Endothelial cell (in vitro differentiated cells): ENCODE results near the gene CNTROB. TPM values are rescaled to one million over a fixed set of nuclear protein-coding genes. Genes with fewer than 3 reads are reported as not detected.

Experiments used
- DNase-seq: peaks from one replicate; pipeline ENCODE4 v3.0.0; 2021; ENCODE audit warnings: low spot score
- H3K27ac Mint-ChIP-seq: one replicate; pipeline ENCODE4 v1.8.0; 2021; ENCODE audit warnings: mixed read lengths, inconsistent platforms; ENCODE audit not compliant: unreplicated experiment
- H3K27me3 Mint-ChIP-seq: one replicate; pipeline ENCODE4 v1.8.0; 2021; ENCODE audit warnings: mild to moderate bottlenecking, moderate library complexity, mixed read lengths, inconsistent platforms; ENCODE audit not compliant: unreplicated experiment
- H3K36me3 Mint-ChIP-seq: one replicate; pipeline ENCODE4 v1.8.0; 2021; ENCODE audit warnings: mild to moderate bottlenecking, low read depth, mixed read lengths, inconsistent platforms; ENCODE audit not compliant: unreplicated experiment
- H3K4me1 Mint-ChIP-seq: one replicate; pipeline ENCODE4 v1.8.0; 2021; ENCODE audit warnings: mild to moderate bottlenecking, mixed read lengths, inconsistent platforms; ENCODE audit not compliant: unreplicated experiment
- H3K4me3 Mint-ChIP-seq: one replicate; pipeline ENCODE4 v1.8.0; 2021; ENCODE audit warnings: mild to moderate bottlenecking, mixed read lengths, inconsistent platforms; ENCODE audit not compliant: unreplicated experiment
- H3K9me3 Mint-ChIP-seq: one replicate; pipeline ENCODE4 v1.8.0; 2021; ENCODE audit warnings: mixed read lengths, inconsistent platforms; ENCODE audit not compliant: unreplicated experiment
- CTCF ChIP-seq: fragments of 200-600 bp; sonication (generic); IDR thresholded peaks from one replicate; pipeline ENCODE4 v1.5.0; 2021; ENCODE audit warnings: antibody characterized with exemption; ENCODE audit not compliant: unreplicated experiment
- total RNA-seq: library from RNA; stranded (reverse); fragmentation: NEBNext Ultra II Directional; extraction: Animal tissue kit (Norgen Biotek cat#: 25700); gene quantifications from one replicate; pipeline ENCODE4 v1.2.1, GENCODE V29; 2021; ENCODE audit not compliant: unreplicated experiment

The CNTROB gene
- total RNA-seq, 1 donor from 2014 or later, result 32.6 TPM

DNA sequence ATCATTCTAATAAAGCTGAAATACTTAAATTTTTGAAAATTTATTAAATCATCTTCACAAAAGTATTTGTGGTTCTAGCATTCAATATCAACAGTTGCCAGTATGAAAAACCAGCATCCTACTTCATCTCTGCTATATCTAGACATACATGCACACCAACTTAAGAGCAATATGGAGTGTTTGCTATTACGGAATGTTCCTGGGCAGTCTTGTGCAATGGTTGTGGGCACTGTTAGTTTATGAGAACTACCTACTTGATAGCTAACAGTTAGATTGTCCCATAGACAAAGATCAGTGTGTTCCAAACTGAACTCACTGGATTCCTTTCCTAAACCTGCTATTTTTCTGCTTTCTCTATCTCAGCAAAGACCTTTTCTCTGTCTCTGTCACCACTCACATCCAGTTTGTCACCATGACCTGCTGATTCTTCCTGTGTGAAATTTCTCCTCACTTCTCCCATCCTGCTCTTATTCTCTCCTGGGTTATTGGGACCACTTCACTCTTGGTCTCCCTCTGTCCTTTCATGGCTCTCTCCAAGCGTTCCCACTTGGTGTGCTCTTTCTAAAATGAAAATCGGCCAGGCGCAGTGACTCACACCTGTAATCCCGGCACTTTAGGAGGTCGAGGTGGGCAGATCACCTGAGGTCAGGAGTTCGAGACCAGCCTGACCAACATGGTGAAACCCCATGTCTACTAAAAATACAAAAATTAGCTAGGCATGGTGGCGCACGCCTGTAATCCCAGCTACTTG is 27.7 kb downstream of the CNTROB start:
- peaks cover 8% of the 10 kb centered on the region for H3K4me1 Mint-ChIP-seq
- DNase-seq, result no peak
- no peak for TF ChIP-seq CTCF
- no peaks in the 10 kb centered on the region for H3K9me3 Mint-ChIP-seq
- H3K27me3 Mint-ChIP-seq, result peaks cover 3% of the 10 kb centered on the region
- no peak overlapping the region for H3K27ac Mint-ChIP-seq
- H3K4me3 Mint-ChIP-seq, result no peak overlapping the region
- H3K36me3 Mint-ChIP-seq, result no peaks in the 10 kb centered on the region

GRCh38 chr17:7961421-7961820 is 29.4 kb downstream of the CNTROB start:
- Mint-ChIP-seq H3K4me1 (peaks cover 8% of the 10 kb centered on the region), H3K36me3 (no peaks in the 10 kb centered on the region), H3K9me3 (no peaks in the 10 kb centered on the region), H3K27me3 (peaks cover 3% of the 10 kb centered on the region), H3K4me3 (no peak overlapping the region), H3K27ac (no peak overlapping the region)
- no peak for TF ChIP-seq CTCF
- no peak for DNase-seq

GRCh38 chr17:7967751-7968150 is 35.7 kb downstream of the CNTROB start:
- Mint-ChIP-seq H3K4me1 (no peaks in the 10 kb centered on the region), H3K9me3 (no peaks in the 10 kb centered on the region), H3K27ac (no peak overlapping the region), H3K4me3 (no peak overlapping the region), H3K27me3 (peaks cover 2% of the 10 kb centered on the region), H3K36me3 (no peaks in the 10 kb centered on the region)
- no peak for TF ChIP-seq CTCF
- no peak for DNase-seq

DNA sequence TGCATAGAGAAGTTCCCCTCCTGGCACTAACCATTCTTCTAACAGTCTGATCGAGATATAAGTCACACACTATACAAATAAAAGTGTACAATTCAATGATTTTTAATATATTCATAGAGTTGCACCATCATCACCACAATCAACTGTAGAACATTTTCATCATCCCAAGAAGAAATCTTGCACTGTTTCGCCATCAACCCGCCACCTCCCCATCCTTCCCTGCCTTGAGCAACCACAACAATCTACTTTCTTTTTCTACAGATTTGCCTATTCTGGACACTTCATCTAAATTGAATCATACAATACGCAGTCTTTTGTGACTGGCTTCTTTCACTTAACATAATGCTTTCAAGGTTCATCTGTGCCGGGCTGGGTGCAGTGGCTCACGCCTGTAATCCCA is 37.4 kb downstream of the CNTROB start:
- H3K36me3 Mint-ChIP-seq, result peaks cover 1% of the 10 kb centered on the region
- no peak for DNase-seq
- no peaks in the 10 kb centered on the region for H3K4me1 Mint-ChIP-seq
- H3K27me3 Mint-ChIP-seq, result no peaks in the 10 kb centered on the region
- no peaks in the 10 kb centered on the region for H3K9me3 Mint-ChIP-seq
- TF ChIP-seq CTCF, result no peak
- H3K4me3 Mint-ChIP-seq, result no peak overlapping the region
- H3K27ac Mint-ChIP-seq, result no peak overlapping the region

DNA sequence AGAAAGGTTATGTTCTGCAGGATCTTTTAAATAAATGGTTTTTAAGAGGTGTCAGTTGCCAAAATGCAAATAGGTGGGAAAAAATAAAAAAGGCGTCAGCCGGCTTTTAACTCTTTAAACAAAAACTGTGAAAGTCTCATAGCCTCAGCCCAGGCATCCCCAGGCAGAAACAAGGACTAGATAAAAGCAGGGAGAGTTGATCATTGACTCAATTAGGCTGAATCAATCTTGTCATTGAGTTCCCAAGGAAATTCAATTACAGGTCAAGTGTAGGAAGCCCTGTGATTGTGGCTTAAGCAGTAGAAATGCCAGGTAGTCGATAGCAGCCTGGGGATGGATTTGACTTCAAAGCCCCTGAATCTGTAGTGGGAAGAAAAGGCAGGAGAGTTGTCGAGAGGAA is 39.6 kb downstream of the CNTROB start:
- H3K27me3 Mint-ChIP-seq, result no peaks in the 10 kb centered on the region
- peaks cover 5% of the 10 kb centered on the region for H3K36me3 Mint-ChIP-seq
- H3K4me3 Mint-ChIP-seq, result no peak overlapping the region
- no peak for DNase-seq
- H3K9me3 Mint-ChIP-seq, result no peaks in the 10 kb centered on the region
- no peaks in the 10 kb centered on the region for H3K4me1 Mint-ChIP-seq
- H3K27ac Mint-ChIP-seq, result no peak overlapping the region
- TF ChIP-seq CTCF, result no peak
